ENCODE measurements around the gene DLGAP3.

DNA sequence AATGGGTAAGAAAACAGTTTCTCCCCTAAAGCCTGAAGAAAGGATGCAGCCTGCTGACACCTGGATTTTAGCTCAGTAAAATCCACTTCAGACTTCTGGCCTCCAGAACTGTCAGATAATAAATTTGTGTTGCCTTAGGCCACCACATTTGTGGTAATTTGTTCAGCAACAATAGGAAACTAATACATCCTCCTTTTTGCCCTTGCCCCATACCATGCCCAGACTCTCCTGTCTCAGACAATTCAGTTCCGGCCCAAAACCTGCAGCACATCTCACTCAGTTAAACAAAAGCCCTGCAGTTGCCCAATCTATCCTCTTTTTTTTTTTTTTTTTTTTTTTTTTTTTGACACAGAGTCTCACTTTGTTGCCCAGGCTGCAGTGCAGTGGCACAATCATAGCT is 95.7 kb downstream of the DLGAP3 start:
- no peak for TF ChIP-seq MTF2 (CRISPR knock-in tag; IDR thresholded peaks at IDR 0.05; ENCODE audit: borderline replicate concordance)
- TF ChIP-seq FOSL1 (CRISPR knock-in tag; IDR thresholded peaks at IDR 0.05; ENCODE audit: borderline replicate concordance) = no peak
- TF ChIP-seq ZKSCAN5 (CRISPR knock-in tag; IDR thresholded peaks at IDR 0.05) = no peak
- TF ChIP-seq EP300 (IDR thresholded peaks at IDR 0.05; ENCODE audit: low read depth in 2 of 2, low read length in 2 of 2) = no peak
- no peak for TF ChIP-seq EP300 (CRISPR knock-in tag; IDR thresholded peaks at IDR 0.05; ENCODE audit: borderline replicate concordance)
- no peak for TF ChIP-seq TCF7 (IDR thresholded peaks at IDR 0.05; ENCODE audit: low read depth)
- TF ChIP-seq SIN3A (IDR thresholded peaks at IDR 0.05; ENCODE audit: borderline replicate concordance, low read depth, low read length) = no peak
- TF ChIP-seq, protein P1, sequence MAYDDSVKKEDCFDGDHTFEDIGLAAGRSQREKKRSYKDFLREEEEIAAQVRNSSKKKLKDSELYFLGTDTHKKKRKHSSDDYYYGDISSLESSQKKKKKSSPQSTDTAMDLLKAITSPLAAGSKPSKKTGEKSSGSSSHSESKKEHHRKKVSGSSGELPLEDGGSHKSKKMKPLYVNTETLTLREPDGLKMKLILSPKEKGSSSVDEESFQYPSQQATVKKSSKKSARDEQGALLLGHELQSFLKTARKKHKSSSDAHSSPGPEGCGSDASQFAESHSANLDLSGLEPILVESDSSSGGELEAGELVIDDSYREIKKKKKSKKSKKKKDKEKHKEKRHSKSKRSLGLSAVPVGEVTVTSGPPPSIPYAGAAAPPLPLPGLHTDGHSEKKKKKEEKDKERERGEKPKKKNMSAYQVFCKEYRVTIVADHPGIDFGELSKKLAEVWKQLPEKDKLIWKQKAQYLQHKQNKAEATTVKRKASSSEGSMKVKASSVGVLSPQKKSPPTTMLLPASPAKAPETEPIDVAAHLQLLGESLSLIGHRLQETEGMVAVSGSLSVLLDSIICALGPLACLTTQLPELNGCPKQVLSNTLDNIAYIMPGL (CRISPR knock-in tag; IDR thresholded peaks at IDR 0.05; ENCODE audit: borderline replicate concordance in 1 of 2, low read depth in 1 of 2) = no peak
- no peak for TF ChIP-seq ZNF629 (CRISPR knock-in tag; conservative IDR thresholded peaks at IDR 0.05)
- TF ChIP-seq, protein P2, sequence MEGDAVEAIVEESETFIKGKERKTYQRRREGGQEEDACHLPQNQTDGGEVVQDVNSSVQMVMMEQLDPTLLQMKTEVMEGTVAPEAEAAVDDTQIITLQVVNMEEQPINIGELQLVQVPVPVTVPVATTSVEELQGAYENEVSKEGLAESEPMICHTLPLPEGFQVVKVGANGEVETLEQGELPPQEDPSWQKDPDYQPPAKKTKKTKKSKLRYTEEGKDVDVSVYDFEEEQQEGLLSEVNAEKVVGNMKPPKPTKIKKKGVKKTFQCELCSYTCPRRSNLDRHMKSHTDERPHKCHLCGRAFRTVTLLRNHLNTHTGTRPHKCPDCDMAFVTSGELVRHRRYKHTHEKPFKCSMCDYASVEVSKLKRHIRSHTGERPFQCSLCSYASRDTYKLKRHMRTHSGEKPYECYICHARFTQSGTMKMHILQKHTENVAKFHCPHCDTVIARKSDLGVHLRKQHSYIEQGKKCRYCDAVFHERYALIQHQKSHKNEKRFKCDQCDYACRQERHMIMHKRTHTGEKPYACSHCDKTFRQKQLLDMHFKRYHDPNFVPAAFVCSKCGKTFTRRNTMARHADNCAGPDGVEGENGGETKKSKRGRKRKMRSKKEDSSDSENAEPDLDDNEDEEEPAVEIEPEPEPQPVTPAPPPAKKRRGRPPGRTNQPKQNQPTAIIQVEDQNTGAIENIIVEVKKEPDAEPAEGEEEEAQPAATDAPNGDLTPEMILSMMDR (CRISPR knock-in tag; IDR thresholded peaks at IDR 0.05) = no peak
- TF ChIP-seq SP1 (IDR thresholded peaks at IDR 0.05) = no peak
- no peak for TF ChIP-seq SP1 (CRISPR knock-in tag; IDR thresholded peaks at IDR 0.05)
- no peak for TF ChIP-seq ZNF121 (CRISPR knock-in tag; IDR thresholded peaks at IDR 0.05)

Data from HepG2 (cell line).